ENCODE data around the gene RPS14.

- TF ChIP-seq POLR2A (IDR thresholded peaks at IDR 0.05; ENCODE audit: low read depth, low read length) (no peak), PAX5 (IDR thresholded peaks at IDR 0.05; ENCODE audit: insufficient read depth, low read length, severe bottlenecking) (no peak)
These were observed 11.2 kb upstream of the RPS14 start for GRCh38 chr5:150460781-150461180.

Measured in GM12891 (cell line).